Measurements from ENCODE around the gene AJM1. TPM values are rescaled to one million over a fixed set of nuclear protein-coding genes. Genes with fewer than 3 reads are reported as not detected.
"Not testable (repeated sequence)": the region's sequence is repeated elsewhere in the genome, so short reads cannot be mapped to it uniquely, and the experiment has no call there.

AJM1 gene
- total RNA-seq, 1 donor from 2014 or later = 0.96 TPM

DNA sequence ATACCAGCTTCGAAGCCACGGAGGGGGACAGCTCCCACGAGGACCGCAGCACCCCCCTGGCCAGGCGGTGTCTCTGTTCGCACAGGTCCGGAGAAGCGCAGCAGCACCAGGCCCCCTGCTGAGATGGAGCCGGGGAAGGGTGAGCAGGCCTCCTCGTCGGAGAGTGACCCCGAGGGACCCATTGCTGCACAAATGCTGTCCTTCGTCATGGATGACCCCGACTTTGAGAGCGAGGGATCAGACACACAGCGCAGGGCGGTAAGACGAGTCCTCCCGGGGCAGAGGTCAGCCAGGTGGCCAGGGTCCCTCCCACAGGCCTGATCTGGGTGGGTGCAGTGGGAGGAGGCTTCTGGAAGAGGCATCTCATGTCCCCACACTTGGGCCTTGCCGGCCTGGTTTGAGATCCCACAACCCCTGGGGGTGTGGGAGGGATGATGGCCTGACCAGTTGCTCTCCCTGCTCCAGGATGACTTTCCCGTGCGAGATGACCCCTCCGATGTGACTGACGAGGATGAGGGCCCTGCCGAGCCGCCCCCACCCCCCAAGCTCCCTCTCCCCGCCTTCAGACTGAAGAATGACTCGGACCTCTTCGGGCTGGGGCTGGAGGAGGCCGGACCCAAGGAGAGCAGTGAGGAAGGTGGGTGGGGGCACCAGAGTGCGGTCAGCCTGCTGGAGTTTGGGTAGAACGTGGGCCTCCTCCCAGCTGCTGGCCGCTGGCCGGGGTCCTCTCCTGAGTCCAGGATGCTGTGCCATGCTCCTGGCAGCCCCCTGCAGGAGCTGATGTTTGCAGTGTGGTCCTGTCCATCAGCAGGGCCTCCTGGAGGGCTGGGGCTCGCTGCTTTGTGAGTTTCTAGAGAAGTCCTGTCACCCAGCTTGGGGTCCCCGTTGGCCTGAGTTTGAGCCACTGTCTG lies 2.8 kb upstream of the AJM1 start:
- DNase-seq (ENCODE audit: low read depth) = no peak
- Histone ChIP-seq H3K27me3 (ENCODE audit: control insufficient read depth, insufficient read depth, low read length) (peaks cover 14% of the 10 kb centered on the region), H3K4me3 (ENCODE audit: low read depth, low read length) (no peak overlapping the region), H3K36me3 (ENCODE audit: control insufficient read depth, insufficient read depth, low read length) (no peaks in the 10 kb centered on the region)
- TF ChIP-seq, protein P1, sequence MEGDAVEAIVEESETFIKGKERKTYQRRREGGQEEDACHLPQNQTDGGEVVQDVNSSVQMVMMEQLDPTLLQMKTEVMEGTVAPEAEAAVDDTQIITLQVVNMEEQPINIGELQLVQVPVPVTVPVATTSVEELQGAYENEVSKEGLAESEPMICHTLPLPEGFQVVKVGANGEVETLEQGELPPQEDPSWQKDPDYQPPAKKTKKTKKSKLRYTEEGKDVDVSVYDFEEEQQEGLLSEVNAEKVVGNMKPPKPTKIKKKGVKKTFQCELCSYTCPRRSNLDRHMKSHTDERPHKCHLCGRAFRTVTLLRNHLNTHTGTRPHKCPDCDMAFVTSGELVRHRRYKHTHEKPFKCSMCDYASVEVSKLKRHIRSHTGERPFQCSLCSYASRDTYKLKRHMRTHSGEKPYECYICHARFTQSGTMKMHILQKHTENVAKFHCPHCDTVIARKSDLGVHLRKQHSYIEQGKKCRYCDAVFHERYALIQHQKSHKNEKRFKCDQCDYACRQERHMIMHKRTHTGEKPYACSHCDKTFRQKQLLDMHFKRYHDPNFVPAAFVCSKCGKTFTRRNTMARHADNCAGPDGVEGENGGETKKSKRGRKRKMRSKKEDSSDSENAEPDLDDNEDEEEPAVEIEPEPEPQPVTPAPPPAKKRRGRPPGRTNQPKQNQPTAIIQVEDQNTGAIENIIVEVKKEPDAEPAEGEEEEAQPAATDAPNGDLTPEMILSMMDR (IDR thresholded peaks at IDR 0.05; ENCODE audit: insufficient read depth, low read length, poor library complexity, severe bottlenecking) = no peak

DNA sequence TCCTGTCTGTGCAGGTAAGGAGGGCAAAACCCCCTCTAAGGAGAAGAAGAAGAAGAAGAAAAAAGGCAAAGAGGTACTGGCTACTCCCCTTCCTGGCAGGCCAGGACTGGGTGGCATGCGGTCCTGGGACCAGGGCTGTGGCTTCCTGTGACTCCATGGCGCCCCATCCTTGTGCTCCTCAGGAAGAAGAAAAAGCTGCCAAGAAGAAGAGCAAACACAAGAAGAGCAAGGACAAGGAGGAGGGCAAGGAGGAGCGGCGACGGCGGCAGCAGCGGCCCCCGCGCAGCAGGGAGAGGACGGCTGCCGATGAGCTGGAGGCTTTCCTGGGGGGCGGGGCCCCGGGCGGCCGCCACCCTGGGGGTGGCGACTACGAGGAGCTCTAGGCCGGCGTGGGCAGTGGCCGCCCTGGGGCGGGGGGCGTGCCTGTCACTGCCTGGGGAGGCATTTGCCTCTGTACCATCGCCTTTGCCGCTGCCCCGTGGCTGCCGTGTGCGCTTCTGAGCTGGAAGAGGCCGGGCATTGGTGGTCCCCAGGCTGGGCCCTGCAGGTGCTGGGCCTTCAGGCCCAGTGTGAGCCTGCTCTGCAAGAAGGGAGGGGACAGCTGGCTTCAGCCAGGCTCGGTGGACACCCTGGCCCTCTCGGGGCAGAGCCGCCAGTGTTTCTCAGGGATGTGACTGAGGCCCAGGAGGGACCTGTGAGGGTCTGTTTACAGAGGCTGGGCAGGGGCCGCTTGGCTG lies 2.0 kb upstream of the AJM1 start:
- no peak overlapping the region for H3K4me3 ChIP-seq (ENCODE audit: low read depth, low read length)
- H3K27me3 ChIP-seq (ENCODE audit: control insufficient read depth, insufficient read depth, low read length) = peaks cover 18% of the 10 kb centered on the region
- TF ChIP-seq, protein P1 (IDR thresholded peaks at IDR 0.05; ENCODE audit: insufficient read depth, low read length, poor library complexity, severe bottlenecking) = no peak
- no peak for DNase-seq (ENCODE audit: low read depth)
- H3K36me3 ChIP-seq (ENCODE audit: control insufficient read depth, insufficient read depth, low read length) = no peaks in the 10 kb centered on the region

DNA sequence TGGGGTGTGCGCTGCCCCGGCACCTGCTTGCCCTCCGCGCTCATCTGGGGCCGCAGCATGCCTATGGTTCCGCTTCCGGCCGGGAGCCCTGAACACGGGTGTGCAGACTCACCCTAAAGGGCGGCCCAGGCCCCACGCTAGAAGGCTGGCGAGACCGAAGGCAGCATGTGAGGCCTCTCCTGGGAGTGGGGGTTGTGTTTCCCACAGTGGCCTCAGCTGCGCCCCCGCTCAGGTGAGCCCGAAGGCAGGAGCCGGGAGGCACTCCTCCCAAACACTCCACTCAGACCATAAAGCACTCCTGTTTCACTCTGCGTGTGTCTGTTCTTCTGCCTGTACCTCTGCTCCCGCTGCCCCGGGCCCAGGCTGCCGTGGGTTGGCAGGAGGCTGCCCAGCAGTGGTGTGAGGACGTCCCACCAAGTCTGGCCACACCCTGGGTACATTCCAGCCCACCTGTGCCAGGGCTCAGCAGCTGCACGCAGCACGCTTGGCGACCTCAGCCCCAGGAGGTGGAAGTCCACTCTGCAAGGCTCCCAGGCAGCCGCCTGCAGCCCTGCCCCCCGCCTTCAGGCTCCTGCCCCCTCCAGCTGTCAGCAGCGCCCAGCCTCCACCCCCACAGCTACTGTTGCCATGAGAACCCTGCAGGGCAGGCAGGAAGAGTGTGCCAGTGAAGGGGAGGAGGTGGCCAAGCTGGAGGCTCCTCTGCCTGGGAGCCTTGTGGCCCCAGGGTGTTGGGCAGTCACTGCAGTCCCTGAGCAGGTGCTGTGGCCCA lies 1.2 kb upstream of the AJM1 start:
- H3K36me3 ChIP-seq (ENCODE audit: control insufficient read depth, insufficient read depth, low read length) = no peaks in the 10 kb centered on the region
- DNase-seq (ENCODE audit: low read depth) = peak; percentile 42
- TF ChIP-seq, protein P1 (IDR thresholded peaks at IDR 0.05; ENCODE audit: insufficient read depth, low read length, poor library complexity, severe bottlenecking) = no peak
- H3K4me3 ChIP-seq (ENCODE audit: low read depth, low read length) = no peak overlapping the region
- peaks cover 25% of the 10 kb centered on the region for H3K27me3 ChIP-seq (ENCODE audit: control insufficient read depth, insufficient read depth, low read length)

DNA sequence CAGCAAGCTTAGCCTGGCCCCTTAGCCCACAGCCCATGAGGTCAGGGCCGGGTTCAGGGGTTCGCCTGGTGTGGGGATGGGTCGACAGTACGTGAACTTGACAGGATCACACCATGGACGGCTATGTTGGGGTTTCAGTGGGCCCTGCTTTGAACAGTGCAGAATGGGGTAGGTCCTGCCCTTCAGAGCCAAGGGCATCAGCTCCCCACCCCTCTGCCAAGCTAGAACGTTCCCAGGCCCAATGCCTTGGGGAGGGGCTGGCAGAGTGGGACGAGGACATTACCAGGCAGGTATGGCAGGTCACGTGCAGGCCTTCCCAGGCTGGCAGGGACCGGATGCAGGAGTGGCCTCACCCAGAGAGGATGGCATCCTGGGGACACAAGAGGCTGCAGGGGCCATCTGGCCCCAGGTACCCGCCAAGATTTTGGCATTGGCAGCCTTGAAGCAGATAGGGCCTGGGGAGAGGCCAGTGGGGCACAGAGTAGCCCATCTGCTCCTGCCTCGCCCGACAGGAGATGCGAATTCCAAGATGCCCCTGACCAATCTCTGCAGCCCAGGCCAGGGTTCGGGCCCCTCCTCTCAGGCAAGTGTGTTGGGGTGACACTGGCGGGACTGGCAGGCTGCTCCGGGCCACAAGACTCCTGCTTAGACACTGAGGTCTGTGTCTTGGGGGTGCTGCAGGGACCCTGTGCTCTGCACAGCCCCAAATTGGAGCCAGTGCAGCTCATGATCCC lies 465 bp upstream of the AJM1 start:
- H3K4me3 ChIP-seq (ENCODE audit: low read depth, low read length); DNase-seq (ENCODE audit: low read depth); H3K36me3 ChIP-seq (ENCODE audit: control insufficient read depth, insufficient read depth, low read length): not testable (repeated sequence)
- H3K27me3 ChIP-seq (ENCODE audit: control insufficient read depth, insufficient read depth, low read length) = peaks cover 31% of the 10 kb centered on the region

DNA sequence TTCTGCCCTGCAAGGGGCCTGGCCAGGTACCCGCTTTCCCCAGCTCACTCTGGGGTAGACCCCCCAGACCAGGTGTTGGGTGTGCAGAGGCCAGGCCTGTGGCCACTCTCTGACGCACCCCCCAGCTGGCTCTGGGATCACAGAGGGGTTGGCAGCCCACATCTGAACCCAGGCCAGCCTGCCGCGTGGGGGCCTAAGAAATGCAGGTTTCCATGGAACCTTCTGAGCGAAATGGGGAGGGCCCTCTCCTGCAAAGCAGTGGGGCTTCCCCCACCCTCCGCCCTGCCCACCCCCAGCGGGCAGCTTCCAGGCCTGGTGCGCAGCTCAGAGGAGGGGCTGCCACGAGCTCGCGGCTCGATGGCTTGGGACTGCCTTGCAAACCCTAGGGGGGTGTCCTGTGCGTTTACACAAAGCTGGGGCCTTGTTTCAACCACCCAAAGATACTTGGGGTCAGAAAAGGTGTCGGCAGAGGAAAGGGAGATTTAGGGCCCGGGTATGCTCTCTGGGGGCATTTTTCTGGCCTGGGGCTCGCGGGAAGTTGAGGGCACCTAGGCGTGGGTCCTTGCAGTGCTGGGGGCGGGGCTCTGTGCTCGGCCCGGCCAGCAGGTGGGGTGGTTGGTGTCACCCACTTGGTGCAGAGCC lies 1.0 kb downstream of the AJM1 start:
- not testable (repeated sequence) for H3K4me3 ChIP-seq (ENCODE audit: low read depth, low read length)
- H3K27me3 ChIP-seq (ENCODE audit: control insufficient read depth, insufficient read depth, low read length) = peaks cover 40% of the 10 kb centered on the region

More for the DNA sequence above, 1.0 kb downstream of the AJM1 start:
- not testable (repeated sequence) for H3K36me3 ChIP-seq (ENCODE audit: control insufficient read depth, insufficient read depth, low read length); DNase-seq (ENCODE audit: low read depth)
